Measurements from ENCODE around the gene SPI1.

The SPI1 gene

DNA sequence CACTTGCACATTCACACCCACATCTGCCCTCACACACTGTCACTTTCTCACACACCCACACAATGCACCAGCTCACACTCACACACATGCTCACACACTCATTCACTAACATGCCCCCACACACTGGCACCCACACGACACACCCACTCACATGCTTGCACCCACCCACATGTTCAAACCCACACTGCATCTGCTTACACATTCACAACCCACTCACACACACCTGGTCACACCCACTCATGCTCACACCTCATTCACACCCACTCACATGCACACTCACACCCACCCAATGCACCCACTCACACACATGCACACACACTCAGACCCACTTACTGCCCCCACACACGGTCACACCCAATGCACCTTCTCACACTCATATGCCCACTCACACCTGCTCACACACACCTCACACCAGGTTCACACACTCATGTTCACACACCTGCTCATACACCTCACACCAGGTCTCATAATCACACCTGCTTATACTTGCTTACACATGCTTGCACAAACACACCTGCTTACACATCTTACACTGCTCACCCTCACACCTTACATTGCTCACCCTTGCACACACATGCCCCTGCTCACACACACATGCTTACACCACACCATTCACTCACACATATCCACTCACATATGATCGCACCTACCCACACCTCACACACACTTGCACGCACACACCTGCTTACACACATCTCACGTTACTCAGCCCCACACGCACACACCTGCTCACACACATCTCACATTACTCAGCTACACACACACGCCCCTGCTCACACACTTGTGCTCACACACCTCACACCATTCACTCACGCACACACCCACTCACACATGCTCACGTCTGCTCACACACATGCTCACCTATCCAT is 22.0 kb downstream of the SPI1 start:
- no peak for DNase-seq

- DNase-seq: no peak
Measured at GRCh38 chr11:47355283-47356128, 22.8 kb downstream of the SPI1 start.

DNA sequence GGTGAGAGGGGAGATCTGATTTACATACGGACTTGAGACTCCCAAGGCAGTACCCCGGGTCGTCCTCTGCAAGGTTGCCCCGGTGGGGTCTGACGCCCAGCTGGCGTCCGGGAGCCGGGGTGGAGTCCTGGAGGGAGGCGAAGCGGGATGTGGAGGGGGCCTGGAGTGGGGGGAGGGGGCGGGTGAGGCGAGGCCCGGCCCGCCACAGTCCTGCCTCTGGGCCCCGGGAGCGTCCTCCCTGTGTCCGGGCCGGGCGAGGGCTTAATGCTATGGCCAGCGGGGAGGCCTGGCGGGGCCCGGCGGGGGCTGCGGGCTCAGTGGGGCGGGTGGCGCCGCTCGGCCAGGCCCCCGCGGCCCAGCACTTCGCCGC is 23.4 kb downstream of the SPI1 start:
- no peak for DNase-seq

- no peak for DNase-seq
Measured at GRCh38 chr11:47353978-47354774, 24.2 kb downstream of the SPI1 start.

GRCh38 chr11:47352556-47352955 is 25.8 kb downstream of the SPI1 start, which contains the start of gene MYBPC3:
Gene MYBPC3 (minus strand): TSS chr11:47352702. CDS start chr11:47352647, 55 bp downstream.
- no peak for DNase-seq

GRCh38 chr11:47351156-47352126 is 26.9 kb downstream of the SPI1 start:
- DNase-seq: no peak

GRCh38 chr11:47350315-47350714 is 28.0 kb downstream of the SPI1 start:
- no peak for DNase-seq

GRCh38 chr11:47349521-47350095 is 28.7 kb downstream of the SPI1 start:
- no peak for DNase-seq

DNA sequence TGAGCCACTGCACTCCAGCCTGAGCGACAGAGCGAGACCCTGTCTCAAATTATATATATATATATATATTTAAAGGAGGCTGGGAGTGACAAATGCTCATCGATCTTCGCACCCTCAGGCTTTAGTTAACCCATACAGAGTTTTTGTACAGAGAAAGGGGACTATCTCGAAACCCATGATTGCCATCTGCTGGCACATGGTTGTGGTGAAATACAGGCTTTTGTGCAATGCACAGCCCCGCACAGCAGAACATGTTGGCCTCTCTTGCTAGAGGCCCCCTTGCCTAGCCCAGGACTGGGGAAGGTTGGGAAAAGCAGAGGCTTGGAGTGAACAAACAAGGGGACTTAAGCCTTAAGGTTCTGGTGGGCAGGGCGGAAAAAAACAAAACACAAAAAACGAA is 29.5 kb downstream of the SPI1 start:
- no peak for DNase-seq

GRCh38 chr11:47348131-47348802 is 30.1 kb downstream of the SPI1 start:
- no peak for DNase-seq

DNA sequence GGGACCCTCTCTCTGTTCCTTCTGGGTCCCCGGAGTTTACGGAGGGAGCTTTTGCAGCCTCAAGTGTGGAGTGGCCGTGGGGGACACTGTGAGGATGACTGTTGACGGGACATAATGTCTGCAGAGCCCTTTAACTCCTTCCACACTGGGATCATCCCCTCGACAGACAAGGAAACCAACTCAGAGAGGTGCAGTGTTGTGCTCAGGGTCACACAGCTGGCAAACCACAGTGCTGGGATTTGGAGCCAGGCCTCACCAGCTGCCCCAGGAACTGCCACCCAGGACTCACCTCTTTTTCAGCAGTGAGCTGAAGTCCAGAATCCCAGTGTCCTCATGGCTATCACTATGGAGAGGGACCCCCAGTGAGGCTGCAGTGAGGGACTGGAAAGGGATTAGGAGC is 31.2 kb downstream of the SPI1 start:
- DNase-seq: no peak

GRCh38 chr11:47345890-47346563 is 32.3 kb downstream of the SPI1 start:
- DNase-seq: no peak

DNA sequence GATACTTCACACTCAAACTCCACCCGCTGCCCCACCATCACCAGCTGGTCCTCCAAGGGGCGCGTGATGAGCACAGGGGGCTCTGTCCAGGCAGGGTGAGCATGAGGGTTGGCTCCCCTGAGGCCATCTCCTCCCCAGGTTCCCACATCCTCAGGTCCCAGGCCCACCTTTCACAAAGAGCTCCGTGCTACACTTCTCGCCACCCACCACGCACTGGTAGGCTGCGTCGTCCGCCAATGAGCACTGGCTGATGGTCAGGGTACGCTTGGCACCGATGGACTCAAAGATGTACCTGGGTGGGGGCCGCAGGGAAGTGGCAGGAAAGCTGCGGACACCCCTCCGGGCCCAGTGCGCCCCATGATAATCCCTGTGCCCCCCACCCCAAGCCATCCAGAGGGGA is 35.5 kb downstream of the SPI1 start:
- no peak for DNase-seq

- no peak for DNase-seq
Measured at GRCh38 chr11:47342036-47342803, 36.1 kb downstream of the SPI1 start.

GRCh38 chr11:47340980-47341775 is 37.2 kb downstream of the SPI1 start:
- DNase-seq: no peak

DNA sequence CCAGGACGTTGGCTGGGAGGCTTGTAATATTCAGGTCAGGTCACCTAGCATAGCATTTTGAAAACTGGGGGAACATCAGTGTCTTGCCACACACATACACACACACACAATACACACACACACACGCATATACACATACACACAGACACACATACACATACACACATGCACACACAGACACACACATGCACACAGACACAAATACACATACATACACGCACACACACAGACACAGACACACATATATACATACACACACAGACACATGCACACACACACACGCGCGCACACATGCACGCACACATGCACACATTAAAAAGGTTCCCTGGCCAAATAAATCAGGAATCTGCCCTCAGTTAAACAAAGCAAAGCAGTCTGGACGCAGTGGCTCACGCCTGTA is 38.3 kb downstream of the SPI1 start:
- no peak for DNase-seq

DNA sequence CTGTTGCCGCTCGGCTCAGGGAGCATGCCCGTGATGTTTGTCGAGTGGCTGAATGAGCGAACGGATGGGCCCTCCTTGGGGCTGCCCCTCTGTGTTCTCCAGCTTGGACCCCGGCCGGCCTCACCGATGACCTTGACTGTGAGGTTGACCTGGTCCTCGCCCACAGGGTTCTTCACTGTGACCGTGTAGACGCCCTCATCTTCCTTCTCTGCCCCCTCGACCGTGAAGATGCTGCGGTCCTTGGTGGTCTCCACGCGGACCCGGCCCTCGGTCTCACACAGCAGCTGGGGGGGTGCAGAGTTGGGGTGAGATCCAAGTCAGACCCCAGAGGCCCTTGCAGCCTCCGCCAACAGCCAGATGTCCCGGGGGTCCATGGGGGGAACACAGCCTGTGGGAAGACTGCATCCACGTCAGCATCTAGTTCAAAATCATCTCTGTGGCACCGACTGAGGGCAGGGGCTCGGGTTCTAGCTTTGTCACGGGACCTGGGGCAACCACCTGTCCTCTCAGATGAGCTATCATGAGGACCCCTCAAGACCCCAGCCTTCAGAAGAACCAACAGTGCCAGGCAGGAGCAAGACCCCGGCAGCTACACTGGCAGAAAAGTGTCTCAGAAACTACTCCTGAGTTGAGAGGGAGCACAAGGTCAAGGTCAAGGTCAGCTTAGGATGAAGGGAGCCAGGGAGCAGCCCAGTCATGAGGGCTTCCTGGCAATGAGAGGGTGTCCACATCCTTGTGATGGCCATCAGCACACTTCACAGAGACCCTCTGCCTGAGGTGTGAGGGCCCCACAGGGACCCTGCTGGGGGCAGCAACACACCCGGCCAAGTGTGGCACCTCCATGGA is 39.7 kb downstream of the SPI1 start:
- DNase-seq: no peak
